Spleen (tissue), 11 donors: ENCODE results near the gene SEMA4G. TPM values are rescaled to one million over a fixed set of nuclear protein-coding genes. Genes with fewer than 3 reads are reported as not detected.

Experiments used
- DNase-seq: peaks from one replicate; pipeline ENCODE4 v3.0.0-alpha.2; 2020
- H3K27ac ChIP-seq, 8 donors: fragments of 200-600 bp; sonication (generic) in 7 of 8; 1 replicate in 4 of 8; 2 replicates in 4 of 8; pipeline versions ENCODE4 v1.5.0 to v1.8.0; 2016 to 2021; ENCODE audit warnings: inconsistent platforms in 4 of 8, mild to moderate bottlenecking in 4 of 8, moderate library complexity in 1 of 8
- H3K27me3 ChIP-seq, 7 donors: fragments of 200-600 bp; sonication (generic) in 6 of 7; replicated peaks in 1 of 7; 1 replicate in 4 of 7; 2 replicates in 3 of 7; pipeline versions ENCODE4 v1.5.0 to v1.8.0; 2016 to 2021; ENCODE audit warnings: inconsistent platforms in 3 of 7, mild to moderate bottlenecking in 1 of 7
- H3K36me3 ChIP-seq, 6 donors: fragments of 200-600 bp; sonication (generic) in 5 of 6; 1 replicate in 4 of 6; 2 replicates in 2 of 6; pipeline versions ENCODE4 v1.5.0 to v1.8.0; 2016 to 2021; ENCODE audit warnings: inconsistent platforms in 2 of 6
- H3K4me1 ChIP-seq, 6 donors: fragments of 200-600 bp; sonication (generic) in 5 of 6; 1 replicate in 3 of 6; 2 replicates in 3 of 6; pipeline versions ENCODE4 v1.5.0 to v1.8.0; 2016 to 2021; ENCODE audit warnings: inconsistent platforms in 3 of 6
- H3K4me3 ChIP-seq, 8 donors: fragments of 200-600 bp; sonication (generic) in 7 of 8; 1 replicate in 4 of 8; 2 replicates in 4 of 8; pipeline versions ENCODE4 v1.5.0 to v1.8.0; 2016 to 2021; ENCODE audit warnings: inconsistent platforms in 4 of 8, mild to moderate bottlenecking in 4 of 8, moderate library complexity in 2 of 8
- H3K9me3 ChIP-seq, 8 donors: fragments of 200-600 bp; sonication (generic) in 7 of 8; 1 replicate in 4 of 8; 2 replicates in 4 of 8; pipeline versions ENCODE4 v1.5.0 to v1.8.0; 2016 to 2021; ENCODE audit warnings: inconsistent platforms in 4 of 8
- CTCF ChIP-seq, 11 experiments: fragments of 200-600 bp in 7 of 11; fragments of 450-650 bp in 4 of 11; sonication (generic) in 4 of 11; IDR thresholded peaks in 8 of 11; conservative IDR thresholded peaks in 3 of 11; 1 replicate in 7 of 11; 2 replicates in 4 of 11; pipeline versions ENCODE4 v1.4.0 to v1.8.0; 2016 to 2021; ENCODE audit warnings: antibody characterized with exemption in 11 of 11, inconsistent platforms in 4 of 11, mild to moderate bottlenecking in 1 of 11
- POLR2A ChIP-seq, 3 donors: fragments of 450-650 bp; IDR thresholded peaks; one replicate each; pipeline ENCODE4 v1.5.1; 2017; ENCODE audit warnings: antibody characterized with exemption in 3 of 3, mild to moderate bottlenecking in 1 of 3
- POLR2AphosphoS5 ChIP-seq, 3 donors: sonication (generic); formaldehyde crosslinking; IDR thresholded peaks; one replicate each; pipeline ENCODE4 v1.5.1; 2017; ENCODE audit warnings: antibody characterized with exemption in 3 of 3
- WGBS, 5 donors: extraction: QIAGEN DNeasy Blood & Tissue Kit in 3 of 5; methylation state at CpG; one replicate each; pipeline versions ENCODE4 v1.1.5 to v1.1.7; 2013 to 2018; 5-methylcytosine and 5-hydroxymethylcytosine counted together
- intact Hi-C: fragments of 100-400 bp; cut with DNase I; formaldehyde crosslinking; loops from one replicate; pipeline ENCODE4 v1.15.0; 2023; ENCODE audit warnings: low total_unique reads
- polyA plus RNA-seq, 3 donors: library from polyadenylated mRNA; stranded (reverse); fragments of 200-250 nt; gene quantifications; one replicate each; pipeline ENCODE4 v1.2.1, GENCODE V29; 2013
- total RNA-seq, 7 donors: library from RNA; depleted of rRNA in 3 of 7; stranded (reverse); fragments of >200 nt in 3 of 7; fragmentation: NEBNext Ultra II Directional in 4 of 7; extraction: Animal tissue kit (Norgen Biotek cat#: 25700) in 4 of 7; gene quantifications; one replicate each; pipeline versions ENCODE4 v1.1.0 to v1.2.1, GENCODE V29; 2016 to 2021
- donor health status: healthy with polysubstance abuse.
- donor health status: DM: no; HTN: no; CAD: no; lungs with moderate emphysema.
- donor health status: DM: no; HTN: no; CAD: no.
- donor health status: Bipolar disorder and iron deficiency.
- donor health status: healthy.
- donor health status: DM: no; HTN: no; CAD: no.
- donor health status: DM: yes; HTN: yes; CAD: no.

Gene SEMA4G
- total and polyA plus RNA-seq, 10 donors, result 0.46 to 2.8 (median 0.95) TPM

GRCh38 chr10:100979791-100980272, 10.5 kb downstream of the SEMA4G start:
- 93 to 98% (median 95%) methylated on average over 9 to 16 of the region's 16 CpGs for WGBS, 5 donors
- no peaks in the 10 kb centered on the region for H3K27me3 ChIP-seq
- no peaks in the 10 kb centered on the region for H3K9me3 ChIP-seq
- no peak overlapping the region for H3K27ac ChIP-seq
- peaks cover 0 to 71% (median 29%) of the 10 kb centered on the region in 6 donors for H3K36me3 ChIP-seq
- peak in 1 of 3 donors; percentile 7 for TF ChIP-seq POLR2AphosphoS5 (IDR thresholded peaks at IDR 0.05)
- no peak for TF ChIP-seq CTCF (IDR thresholded peaks at IDR 0.05 in 8 of 11, conservative IDR thresholded peaks at IDR 0.05 in 3 of 11)
- DNase-seq, result peak; percentile 56
- H3K4me3 ChIP-seq, result no peak overlapping the region
- intact Hi-C loops, result no loop called here
- H3K4me1 ChIP-seq, result no peaks in the 10 kb centered on the region

GRCh38 chr10:100980311-100980710, 11.0 kb downstream of the SEMA4G start:
- intact Hi-C loops, result no loop called here
- H3K36me3 ChIP-seq, result peaks cover 0 to 75% (median 29%) of the 10 kb centered on the region in 6 donors
- H3K4me3 ChIP-seq, result no peak overlapping the region
- peaks cover 0 to 3% (median under 1%) of the 10 kb centered on the region in 6 donors for H3K4me1 ChIP-seq
- DNase-seq, result no peak
- 80 to 97% (median 95%) methylated on average over 2 of the region's 2 CpGs for WGBS, 5 donors
- TF ChIP-seq POLR2AphosphoS5 (IDR thresholded peaks at IDR 0.05), result no peak
- TF ChIP-seq CTCF (IDR thresholded peaks at IDR 0.05 in 8 of 11, conservative IDR thresholded peaks at IDR 0.05 in 3 of 11), result no peak
- no peak for TF ChIP-seq POLR2A (IDR thresholded peaks at IDR 0.05)
- no peak overlapping the region for H3K27ac ChIP-seq
- H3K9me3 ChIP-seq, result no peaks in the 10 kb centered on the region
- H3K27me3 ChIP-seq, result no peaks in the 10 kb centered on the region

- Histone ChIP-seq H3K27ac (no peak overlapping the region), H3K36me3 (peaks cover 0 to 79% (median 29%) of the 10 kb centered on the region in 6 donors), H3K4me1 (peaks cover 0 to 7% (median 2%) of the 10 kb centered on the region in 6 donors), H3K27me3 (no peaks in the 10 kb centered on the region), H3K4me3 (no peak overlapping the region), H3K9me3 (no peaks in the 10 kb centered on the region)
- WGBS, 5 donors, result 94 to 100% (median 98%) methylated on average over 6 to 7 of the region's 7 CpGs
- no peak for DNase-seq
- intact Hi-C loops, result no loop called here
- no peak for TF ChIP-seq POLR2AphosphoS5 (IDR thresholded peaks at IDR 0.05)
- no peak for TF ChIP-seq POLR2A (IDR thresholded peaks at IDR 0.05)
- no peak for TF ChIP-seq CTCF (IDR thresholded peaks at IDR 0.05 in 8 of 11, conservative IDR thresholded peaks at IDR 0.05 in 3 of 11)
Observed at GRCh38 chr10:100980711-100981110, 11.4 kb downstream of the SEMA4G start.

- no peaks in the 10 kb centered on the region for H3K9me3 ChIP-seq
- no peaks in the 10 kb centered on the region for H3K27me3 ChIP-seq
- peaks cover 1 to 13% (median 8%) of the 10 kb centered on the region in 6 donors for H3K4me1 ChIP-seq
- TF ChIP-seq POLR2AphosphoS5 (IDR thresholded peaks at IDR 0.05), result no peak
- no peak for TF ChIP-seq POLR2A (IDR thresholded peaks at IDR 0.05)
- no peak for TF ChIP-seq CTCF (IDR thresholded peaks at IDR 0.05 in 8 of 11, conservative IDR thresholded peaks at IDR 0.05 in 3 of 11)
- WGBS, 5 donors, result 86 to 96% (median 91%) methylated on average over 5 of the region's 5 CpGs
- intact Hi-C loops, result no loop called here
- H3K4me3 ChIP-seq, result no peak overlapping the region
- peaks cover 0 to 83% (median 29%) of the 10 kb centered on the region in 6 donors for H3K36me3 ChIP-seq
- no peak for DNase-seq
- no peak overlapping the region for H3K27ac ChIP-seq
Observed at GRCh38 chr10:100981178-100981772, 12.0 kb downstream of the SEMA4G start.
